Measurements from ENCODE around the gene TLCD5.

TLCD5 gene

GRCh38 chr11:120293038-120293800 is 31.9 kb upstream of the TLCD5 start:
- no peak overlapping the region for H3K4me3 ChIP-seq (ENCODE audit: low read depth in 1 of 2, low read length in 1 of 2)
- H3K9me3 ChIP-seq = no peaks in the 10 kb centered on the region
- H3K36me3 ChIP-seq = no peaks in the 10 kb centered on the region
- peaks cover 86% of the 10 kb centered on the region for H3K27me3 ChIP-seq
- TF ChIP-seq CTCF (IDR thresholded peaks at IDR 0.05) = no peak
- no peak overlapping the region for H3K27ac ChIP-seq
- H3K4me1 ChIP-seq (ENCODE audit: control insufficient read depth in 1 of 2, insufficient read depth in 1 of 2, low read depth in 1 of 2, low read length in 1 of 2) = peaks cover 10 to 13% of the 10 kb centered on the region in 2 experiments

- peaks cover 86% of the 10 kb centered on the region for H3K27me3 ChIP-seq
Measured at GRCh38 chr11:120294096-120294495, 31.0 kb upstream of the TLCD5 start.

GRCh38 chr11:120295099-120295498 is 30.0 kb upstream of the TLCD5 start:
- H3K36me3 ChIP-seq = no peaks in the 10 kb centered on the region
- H3K9me3 ChIP-seq = no peaks in the 10 kb centered on the region
- peaks cover 10 to 13% of the 10 kb centered on the region in 2 experiments for H3K4me1 ChIP-seq (ENCODE audit: control insufficient read depth in 1 of 2, insufficient read depth in 1 of 2, low read depth in 1 of 2, low read length in 1 of 2)
- no peak overlapping the region for H3K4me3 ChIP-seq (ENCODE audit: low read depth in 1 of 2, low read length in 1 of 2)
- H3K27me3 ChIP-seq = peaks cover 86% of the 10 kb centered on the region
- no peak overlapping the region for H3K27ac ChIP-seq
- no peak for TF ChIP-seq CTCF (IDR thresholded peaks at IDR 0.05)

More at GRCh38 chr11:120294096-120294495, 31.0 kb upstream of the TLCD5 start:
- TF ChIP-seq CTCF (IDR thresholded peaks at IDR 0.05) = no peak
- peaks cover 10 to 13% of the 10 kb centered on the region in 2 experiments for H3K4me1 ChIP-seq (ENCODE audit: control insufficient read depth in 1 of 2, insufficient read depth in 1 of 2, low read depth in 1 of 2, low read length in 1 of 2)
- no peaks in the 10 kb centered on the region for H3K9me3 ChIP-seq
- no peaks in the 10 kb centered on the region for H3K36me3 ChIP-seq
- no peak overlapping the region for H3K4me3 ChIP-seq (ENCODE audit: low read depth in 1 of 2, low read length in 1 of 2)
- H3K27ac ChIP-seq = no peak overlapping the region

- no peak overlapping the region for H3K4me3 ChIP-seq (ENCODE audit: low read depth in 1 of 2, low read length in 1 of 2)
- H3K4me1 ChIP-seq (ENCODE audit: control insufficient read depth in 1 of 2, insufficient read depth in 1 of 2, low read depth in 1 of 2, low read length in 1 of 2) = peaks cover 10 to 13% of the 10 kb centered on the region in 2 experiments
- no peak overlapping the region for H3K27ac ChIP-seq
- no peaks in the 10 kb centered on the region for H3K36me3 ChIP-seq
- H3K9me3 ChIP-seq = no peaks in the 10 kb centered on the region
- peaks cover 85% of the 10 kb centered on the region for H3K27me3 ChIP-seq
- no peak for TF ChIP-seq CTCF (IDR thresholded peaks at IDR 0.05)
Measured at GRCh38 chr11:120296554-120296953, 28.5 kb upstream of the TLCD5 start.

GRCh38 chr11:120298461-120298860 is 26.6 kb upstream of the TLCD5 start:
- Histone ChIP-seq H3K27me3 (peaks cover 89% of the 10 kb centered on the region), H3K9me3 (no peaks in the 10 kb centered on the region), H3K4me1 (ENCODE audit: control insufficient read depth in 1 of 2, insufficient read depth in 1 of 2, low read depth in 1 of 2, low read length in 1 of 2) (peaks cover 4 to 5% of the 10 kb centered on the region in 2 experiments), H3K27ac (no peak overlapping the region), H3K36me3 (no peaks in the 10 kb centered on the region), H3K4me3 (ENCODE audit: low read depth in 1 of 2, low read length in 1 of 2) (no peak overlapping the region)
- no peak for TF ChIP-seq CTCF (IDR thresholded peaks at IDR 0.05)

All from neutrophil (primary cell).